ENCODE data around the gene ZNF689. TPM values are rescaled to one million over a fixed set of nuclear protein-coding genes. Genes with fewer than 3 reads are reported as not detected.

The ZNF689 gene
- total and polyA plus RNA-seq, 2 of the 13 experiments (the other 11 are each of a cell fraction or from before 2014, with no cell fraction given): 9.7 to 19.5 TPM

- TF ChIP-seq ZNF770 (CRISPR knock-in tag; IDR thresholded peaks at IDR 0.05) (0 out of 2 replicates have a peak, but pooled peaks have one; percentile 7), SOX13 (IDR thresholded peaks at IDR 0.05) (no peak), SOX13 (CRISPR knock-in tag; conservative IDR thresholded peaks at IDR 0.05 in 1 of 2, IDR thresholded peaks at IDR 0.05 in 1 of 2) (0 out of 4 replicates have a peak, but pooled peaks of 1 of the 2 experiments have one; percentile 9), SP2 (CRISPR knock-in tag; IDR thresholded peaks at IDR 0.05) (peak; percentile 39; the same call in 1 of the 2 replicates), ZNF788 (CRISPR knock-in tag; IDR thresholded peaks at IDR 0.05; ENCODE audit: borderline replicate concordance) (peak; percentile 35; the same call in 1 of the 2 replicates), ZNF672 (CRISPR knock-in tag; IDR thresholded peaks at IDR 0.05) (0 out of 2 replicates have a peak, but pooled peaks have one; percentile 61), FOXA3 (CRISPR knock-in tag; IDR thresholded peaks at IDR 0.05) (0 out of 2 replicates have a peak, but pooled peaks have one; percentile 29), IRF9 (CRISPR knock-in tag; IDR thresholded peaks at IDR 0.05; ENCODE audit: borderline replicate concordance) (peak; percentile 75; the same call in 1 of the 2 replicates), KMT2B (CRISPR knock-in tag; IDR thresholded peaks at IDR 0.05) (peak; percentile 58; the same call in 1 of the 2 replicates), ZGPAT (CRISPR knock-in tag; IDR thresholded peaks at IDR 0.05) (peak; percentile 55; the same call in 1 of the 2 replicates), ZNF567 (CRISPR knock-in tag; IDR thresholded peaks at IDR 0.05; ENCODE audit: borderline replicate concordance) (no peak), ATF3 (CRISPR knock-in tag; IDR thresholded peaks at IDR 0.05) (0 out of 2 replicates have a peak, but pooled peaks have one; percentile 18), ZNF7 (CRISPR knock-in tag; IDR thresholded peaks at IDR 0.05) (no peak), ZNF292 (CRISPR knock-in tag; IDR thresholded peaks at IDR 0.05; ENCODE audit: borderline replicate concordance, low read depth) (peak; percentile 60; the same call in 1 of the 2 replicates), NFYC (CRISPR knock-in tag; IDR thresholded peaks at IDR 0.05) (peak; percentile 47), BORCS8-MEF2B (CRISPR knock-in tag; IDR thresholded peaks at IDR 0.05) (0 out of 2 replicates have a peak, but pooled peaks have one; percentile 60), STAG1 (CRISPR knock-in tag; IDR thresholded peaks at IDR 0.05) (peak; percentile 99), TARDBP (CRISPR knock-in tag; IDR thresholded peaks at IDR 0.05) (peak; percentile 74; the same call in 1 of the 2 replicates), NR2F6 (IDR thresholded peaks at IDR 0.05) (no peak), NR2F6 (CRISPR knock-in tag; IDR thresholded peaks at IDR 0.05) (peak; percentile 51; the same call in 1 of the 2 replicates), UBTF (CRISPR knock-in tag; IDR thresholded peaks at IDR 0.05) (peak; percentile 58; the same call in 1 of the 2 replicates), ZNF605 (CRISPR knock-in tag; IDR thresholded peaks at IDR 0.05) (peak; percentile 77; the same call in 1 of the 2 replicates), CBX5 (CRISPR knock-in tag; IDR thresholded peaks at IDR 0.05; ENCODE audit: borderline replicate concordance) (0 out of 2 replicates have a peak, but pooled peaks have one; percentile 35)
Measured at GRCh38 chr16:30615358-30616091, 5.3 kb upstream of the ZNF689 start (continued).

Data from HepG2 (cell line).